Testis (tissue), 2 donors: ENCODE measurements around the gene THEMIS.

Experiments
- POLR2A ChIP-seq: fragments of 450-650 bp; IDR thresholded peaks from one replicate; pipeline ENCODE4 v1.6.1; 2017; ENCODE audit warnings: antibody characterized with exemption, mild to moderate bottlenecking, moderate library complexity
- TF ChIP-seq, protein P1 (sequence below), 3 experiments: fragments of 450-650 bp in 2 of 3; fragments of 200-600 bp in 1 of 3; sonication (generic) in 1 of 3; IDR thresholded peaks; one replicate each; pipeline ENCODE4 v1.5.1; 2016 to 2019; ENCODE audit warnings: antibody characterized with exemption in 3 of 3, mild to moderate bottlenecking in 2 of 3, moderate library complexity in 1 of 3

GRCh38 chr6:127832381-127832780 is 68.5 kb downstream of the THEMIS start:
- TF ChIP-seq POLR2A = no peak
- TF ChIP-seq, protein P1, sequence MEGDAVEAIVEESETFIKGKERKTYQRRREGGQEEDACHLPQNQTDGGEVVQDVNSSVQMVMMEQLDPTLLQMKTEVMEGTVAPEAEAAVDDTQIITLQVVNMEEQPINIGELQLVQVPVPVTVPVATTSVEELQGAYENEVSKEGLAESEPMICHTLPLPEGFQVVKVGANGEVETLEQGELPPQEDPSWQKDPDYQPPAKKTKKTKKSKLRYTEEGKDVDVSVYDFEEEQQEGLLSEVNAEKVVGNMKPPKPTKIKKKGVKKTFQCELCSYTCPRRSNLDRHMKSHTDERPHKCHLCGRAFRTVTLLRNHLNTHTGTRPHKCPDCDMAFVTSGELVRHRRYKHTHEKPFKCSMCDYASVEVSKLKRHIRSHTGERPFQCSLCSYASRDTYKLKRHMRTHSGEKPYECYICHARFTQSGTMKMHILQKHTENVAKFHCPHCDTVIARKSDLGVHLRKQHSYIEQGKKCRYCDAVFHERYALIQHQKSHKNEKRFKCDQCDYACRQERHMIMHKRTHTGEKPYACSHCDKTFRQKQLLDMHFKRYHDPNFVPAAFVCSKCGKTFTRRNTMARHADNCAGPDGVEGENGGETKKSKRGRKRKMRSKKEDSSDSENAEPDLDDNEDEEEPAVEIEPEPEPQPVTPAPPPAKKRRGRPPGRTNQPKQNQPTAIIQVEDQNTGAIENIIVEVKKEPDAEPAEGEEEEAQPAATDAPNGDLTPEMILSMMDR (IDR thresholded peaks at IDR 0.05) = no peak
